ENCODE data around the gene RXFP1.

GRCh38 chr4:158664806-158665205 lies 143.1 kb downstream of the RXFP1 start:
- TF ChIP-seq CTCF (IDR thresholded peaks at IDR 0.05), result no peak
- TF ChIP-seq POLR2AphosphoS5 (IDR thresholded peaks at IDR 0.05; ENCODE audit: low read depth, low read length), result no peak
